ENCODE measurements around the gene WDR93. TPM values are rescaled to one million over a fixed set of nuclear protein-coding genes. Genes with fewer than 3 reads are reported as not detected.

WDR93 gene
- total RNA-seq, 1 donor from 2014 or later = not detected

GRCh38 chr15:89704411-89704810 is 13.8 kb downstream of the WDR93 start:
- H3K4me3 ChIP-seq = no peak overlapping the region
- intact Hi-C loops (cut with DNase I) = no loop called here
- H3K27me3 ChIP-seq = no peaks in the 10 kb centered on the region
- H3K36me3 ChIP-seq = no peaks in the 10 kb centered on the region
- no peak for DNase-seq (ENCODE audit: extremely low spot score in 2 of 2)
- H3K4me1 ChIP-seq = no peaks in the 10 kb centered on the region
- no peak overlapping the region for H3K27ac ChIP-seq
- H3K9me3 ChIP-seq = no peaks in the 10 kb centered on the region
- TF ChIP-seq CTCF (IDR thresholded peaks at IDR 0.05) (no peak), POLR2A (IDR thresholded peaks at IDR 0.05) (no peak), POLR2AphosphoS5 (IDR thresholded peaks at IDR 0.05; ENCODE audit: insufficient read depth in 1 of 2, low read depth in 1 of 2) (no peak)

GRCh38 chr15:89707577-89707976 is 17.0 kb downstream of the WDR93 start:
- Histone ChIP-seq H3K4me3 (no peak overlapping the region), H3K4me1 (no peaks in the 10 kb centered on the region), H3K27ac (no peak overlapping the region), H3K9me3 (no peaks in the 10 kb centered on the region), H3K27me3 (no peaks in the 10 kb centered on the region), H3K36me3 (no peaks in the 10 kb centered on the region)
- no peak for TF ChIP-seq CTCF (IDR thresholded peaks at IDR 0.05)
- TF ChIP-seq POLR2A (IDR thresholded peaks at IDR 0.05) = no peak
- no peak for TF ChIP-seq POLR2AphosphoS5 (IDR thresholded peaks at IDR 0.05; ENCODE audit: insufficient read depth in 1 of 2, low read depth in 1 of 2)
- DNase-seq (ENCODE audit: extremely low spot score in 2 of 2) = no peak
- intact Hi-C loops (cut with DNase I) = no loop called here

- H3K36me3 ChIP-seq = no peaks in the 10 kb centered on the region
- intact Hi-C loops (cut with DNase I) = no loop called here
- TF ChIP-seq POLR2AphosphoS5 (IDR thresholded peaks at IDR 0.05; ENCODE audit: insufficient read depth in 1 of 2, low read depth in 1 of 2) = no peak
- TF ChIP-seq POLR2A (IDR thresholded peaks at IDR 0.05) = no peak
- no peak for TF ChIP-seq CTCF (IDR thresholded peaks at IDR 0.05)
Measured at GRCh38 chr15:89714775-89715174, 24.2 kb downstream of the WDR93 start.

GRCh38 chr15:89723031-89723430 is 32.4 kb downstream of the WDR93 start:
- TF ChIP-seq POLR2AphosphoS5 (IDR thresholded peaks at IDR 0.05; ENCODE audit: insufficient read depth in 1 of 2, low read depth in 1 of 2) = no peak
- no peak for TF ChIP-seq CTCF (IDR thresholded peaks at IDR 0.05)
- no peak for TF ChIP-seq POLR2A (IDR thresholded peaks at IDR 0.05)
- H3K9me3 ChIP-seq = no peaks in the 10 kb centered on the region
- no peak overlapping the region for H3K27ac ChIP-seq
- intact Hi-C loops (cut with DNase I) = no loop called here
- H3K27me3 ChIP-seq = no peaks in the 10 kb centered on the region
- no peaks in the 10 kb centered on the region for H3K36me3 ChIP-seq
- H3K4me1 ChIP-seq = no peaks in the 10 kb centered on the region
- H3K4me3 ChIP-seq = no peak overlapping the region
- DNase-seq (ENCODE audit: extremely low spot score in 2 of 2) = no peak

More at GRCh38 chr15:89714775-89715174, 24.2 kb downstream of the WDR93 start:
- Histone ChIP-seq H3K27ac (no peak overlapping the region), H3K4me1 (no peaks in the 10 kb centered on the region), H3K4me3 (no peak overlapping the region), H3K27me3 (no peaks in the 10 kb centered on the region), H3K9me3 (no peaks in the 10 kb centered on the region)
- no peak for DNase-seq (ENCODE audit: extremely low spot score in 2 of 2)

- TF ChIP-seq POLR2A (IDR thresholded peaks at IDR 0.05) = no peak
- no peak for TF ChIP-seq POLR2AphosphoS5 (IDR thresholded peaks at IDR 0.05; ENCODE audit: insufficient read depth in 1 of 2, low read depth in 1 of 2)
- TF ChIP-seq CTCF (IDR thresholded peaks at IDR 0.05) = no peak
Measured at GRCh38 chr15:89724621-89725020, 34.0 kb downstream of the WDR93 start.

More at GRCh38 chr15:89724621-89725020, 34.0 kb downstream of the WDR93 start:
- no peak for DNase-seq (ENCODE audit: extremely low spot score in 2 of 2)
- no peak overlapping the region for H3K27ac ChIP-seq
- no peak overlapping the region for H3K4me3 ChIP-seq
- no peaks in the 10 kb centered on the region for H3K27me3 ChIP-seq
- H3K36me3 ChIP-seq = no peaks in the 10 kb centered on the region
- H3K9me3 ChIP-seq = no peaks in the 10 kb centered on the region
- no peaks in the 10 kb centered on the region for H3K4me1 ChIP-seq
- intact Hi-C loops (cut with DNase I) = no loop called here

Measured in vagina (tissue), 2 donors.